WTC11 (cell line): ENCODE data around the gene TMEM40. TPM values are rescaled to one million over a fixed set of nuclear protein-coding genes. Genes with fewer than 3 reads are reported as not detected.

Experiments
- total RNA-seq: library from RNA; stranded (reverse); gene quantifications from 3 replicates; pipeline ENCODE4 v1.2.3, GENCODE V29; 2021

The TMEM40 gene
- total RNA-seq, 1 experiment from 2014 or later: 0.17 TPM

Other genes with a start within 250 kb of the TMEM40 start
- 0.48 to 0.87 TPM in 2 of 3 replicates, not detected in the other for gene MKRN2OS, start 213.8 kb downstream of the TMEM40 start, total RNA-seq
- gene MKRN2, start 202.2 kb downstream of the TMEM40 start, total RNA-seq: 18.2 to 20.6 TPM (median 19.6 TPM) in 3 replicates
- gene RAF1, start 95.1 kb downstream of the TMEM40 start, total RNA-seq: 85.0 to 101 TPM (median 86.1 TPM) in 3 replicates
- 13.7 to 15.4 TPM (median 14.3 TPM) in 3 replicates for gene CAND2, start 37.4 kb upstream of the TMEM40 start, total RNA-seq
- gene RPL32, start 82.3 kb upstream of the TMEM40 start, total RNA-seq: 1,643 to 1,831 TPM (median 1,818 TPM) in 3 replicates